SK-N-SH (cell line): ENCODE measurements around the gene GLYR1. TPM values are rescaled to one million over a fixed set of nuclear protein-coding genes. Genes with fewer than 3 reads are reported as not detected.

Experiments
- CTCF ChIA-PET: fragments of 300-600, 350-600 bp; formaldehyde crosslinking; extraction: SDS; loops from one replicate; lab custom pipeline; 2021; lab: Yijun Ruan, JAX
- POLR2A ChIA-PET: fragments of 350-600 bp; sonication (Branson Sonifier 250); formaldehyde crosslinking; extraction: SDS; loops from one replicate; lab custom pipeline; 2020; ENCODE audit warnings: antibody characterized with exemption, inconsistent platforms; lab: Yijun Ruan, JAX
- DNase-seq: peaks from one replicate; pipeline ENCODE4 v3.0.0; 2012
- H2AFZ ChIP-seq: fragments of 200-600 bp; sonication (generic); 2 replicates; pipeline ENCODE4 v1.8.1; 2016; ENCODE audit warnings: antibody characterized with exemption, mild to moderate bottlenecking, low read depth
- H3F3A ChIP-seq: fragments of 200-600 bp; sonication (generic); replicated peaks from 2 replicates; pipeline ENCODE3; 2016; ENCODE audit warnings: antibody characterized with exemption, mild to moderate bottlenecking; ENCODE audit not compliant: insufficient read depth
- H3K27ac ChIP-seq, 2 experiments: fragments of 200-500 bp in 1 of 2; fragments of 200-600 bp in 1 of 2; sonication (Bioruptor generic) in 1 of 2; sonication (generic), shearing (Covaris generic) in 1 of 2; 2 replicates each; pipeline versions ENCODE4 v1.5.1 to v1.6.1; 2014 to 2016; ENCODE audit warnings: low read depth in 2 of 2, inconsistent platforms in 1 of 2, low read length in 1 of 2, mild to moderate bottlenecking in 1 of 2, mixed read lengths in 1 of 2
- H3K27me3 ChIP-seq: fragments of 200-600 bp; sonication (generic), shearing (Covaris generic); 2 replicates; pipeline ENCODE4 v1.6.1; 2016; ENCODE audit warnings: mixed run types; ENCODE audit not compliant: insufficient read depth
- H3K36me3 ChIP-seq, 2 experiments: fragments of 200-500 bp in 1 of 2; fragments of 200-600 bp in 1 of 2; sonication (Bioruptor generic) in 1 of 2; sonication (generic) in 1 of 2; replicated peaks in 1 of 2; 2 replicates each; pipeline versions ENCODE3 to v1.5.1; 2014 to 2016; ENCODE audit warnings: low read length in 1 of 2, mild to moderate bottlenecking in 1 of 2; ENCODE audit not compliant: insufficient read depth in 2 of 2, control insufficient read depth in 1 of 2
- H3K4me1 ChIP-seq, 2 experiments: fragments of 200-500 bp in 1 of 2; fragments of 200-600 bp in 1 of 2; sonication (Bioruptor generic) in 1 of 2; sonication (generic), shearing (Covaris generic) in 1 of 2; 2 replicates each; pipeline versions ENCODE4 v1.5.1 to v1.6.1; 2014 to 2016; ENCODE audit warnings: low read depth in 1 of 2, low read length in 1 of 2, mixed run types in 1 of 2; ENCODE audit not compliant: insufficient read depth in 2 of 2, control insufficient read depth in 1 of 2
- H3K4me2 ChIP-seq: fragments of 200-600 bp; sonication (generic), shearing (Covaris generic); 2 replicates; pipeline ENCODE4 v1.6.1; 2017; ENCODE audit warnings: mixed run types
- H3K4me3 ChIP-seq, 2 experiments: fragments of 200-500 bp in 1 of 2; fragments of 200-600 bp in 1 of 2; sonication (Bioruptor generic) in 1 of 2; sonication (generic), shearing (Covaris generic) in 1 of 2; 2 replicates each; pipeline versions ENCODE4 v1.5.1 to v1.8.1; 2014 to 2016; ENCODE audit warnings: low read depth in 2 of 2, inconsistent platforms in 1 of 2, low read length in 1 of 2, mild to moderate bottlenecking in 1 of 2, mixed read lengths in 1 of 2, moderate library complexity in 1 of 2
- H3K79me2 ChIP-seq: fragments of 200-600 bp; sonication (generic); 2 replicates; pipeline ENCODE4 v1.8.1; 2017; ENCODE audit warnings: mild to moderate bottlenecking; ENCODE audit not compliant: insufficient read depth
- H3K9ac ChIP-seq: fragments of 200-600 bp; sonication (generic); 2 replicates; pipeline ENCODE4 v1.6.1; 2017; ENCODE audit warnings: mixed run types
- H3K9me2 ChIP-seq: fragments of 200-600 bp; sonication (generic); 2 replicates; pipeline ENCODE4 v1.6.1; 2017; ENCODE audit warnings: mixed run types
- H3K9me3 ChIP-seq: fragments of 200-600 bp; sonication (generic); 2 replicates; pipeline ENCODE4 v1.6.1; 2017; ENCODE audit warnings: mixed run types, mild to moderate bottlenecking, moderate library complexity
- H4K20me1 ChIP-seq: fragments of 200-600 bp; sonication (generic); 2 replicates; pipeline ENCODE4 v1.6.1; 2017; ENCODE audit warnings: mild to moderate bottlenecking, mixed run types; ENCODE audit not compliant: insufficient read depth
- EP300 ChIP-seq, 2 experiments: IDR thresholded peaks; 2 replicates each; pipeline versions ENCODE4 v1.4.0 to v1.6.1; 2012; ENCODE audit warnings: borderline replicate concordance in 1 of 2, low read depth in 1 of 2, low read length in 1 of 2
- EZH2phosphoT487 ChIP-seq: fragments of 200-600 bp; sonication (generic); IDR thresholded peaks from 2 replicates; pipeline ENCODE4 v1.6.1; 2017; ENCODE audit warnings: low read depth, mixed run types, mild to moderate bottlenecking, antibody characterized with exemption, moderate library complexity, borderline replicate concordance
- FOXJ3 ChIP-seq: sonication (generic); formaldehyde crosslinking; IDR thresholded peaks from 2 replicates; pipeline ENCODE4 v1.5.1; 2020; ENCODE audit warnings: mild to moderate bottlenecking, missing genetic modification reagents
- FOXM1 ChIP-seq: IDR thresholded peaks from 2 replicates; pipeline ENCODE4 v1.4.0; 2012; ENCODE audit warnings: low read depth, mild to moderate bottlenecking
- GABPA ChIP-seq: IDR thresholded peaks from 2 replicates; pipeline ENCODE4 v1.4.0; 2012; ENCODE audit warnings: low read depth, mild to moderate bottlenecking
- JUND ChIP-seq: IDR thresholded peaks from 2 replicates; pipeline ENCODE4 v1.4.0; 2012
- MEF2A ChIP-seq: IDR thresholded peaks from 2 replicates; pipeline ENCODE4 v1.4.0; 2012; ENCODE audit warnings: low read depth, borderline replicate concordance
- MXI1 ChIP-seq: IDR thresholded peaks from 2 replicates; pipeline ENCODE4 v1.6.1; 2012; ENCODE audit warnings: mild to moderate bottlenecking, low read depth, low read length, improper control_type of control experiment
- NRF1 ChIP-seq: IDR thresholded peaks from 2 replicates; pipeline ENCODE4 v1.6.1; 2012; ENCODE audit warnings: low read depth, mild to moderate bottlenecking, low read length
- POLR2AphosphoS5 ChIP-seq: IDR thresholded peaks from 2 replicates; pipeline ENCODE4 v1.6.1; 2012; ENCODE audit warnings: low read depth, low read length
- RFX5 ChIP-seq: IDR thresholded peaks from 2 replicates; pipeline ENCODE4 v1.6.1; 2012; ENCODE audit warnings: mild to moderate bottlenecking, improper control_type of control experiment, low read length
- SIN3A ChIP-seq: IDR thresholded peaks from 2 replicates; pipeline ENCODE4 v1.6.1; 2012; ENCODE audit warnings: low read depth, mild to moderate bottlenecking, low read length, moderate library complexity, borderline replicate concordance
- TAF1 ChIP-seq: IDR thresholded peaks from 2 replicates; pipeline ENCODE4 v1.6.1; 2012; ENCODE audit warnings: low read depth, mild to moderate bottlenecking, low read length, moderate library complexity, borderline replicate concordance
- TEAD4 ChIP-seq: IDR thresholded peaks from 2 replicates; pipeline ENCODE4 v1.4.0; 2012; ENCODE audit warnings: mild to moderate bottlenecking, borderline replicate concordance; ENCODE audit not compliant: insufficient read depth
- WGBS: methylation state at CpG from one replicate; pipeline ENCODE4 v1.1.6; 2017; ENCODE audit warnings: low lambda C conversion rate; 5-methylcytosine and 5-hydroxymethylcytosine counted together
- polyA plus RNA-seq, 3 experiments: library from polyadenylated mRNA; depleted of rRNA; stranded (reverse); fragments of >200 nt; gene quantifications; 2 replicates each; pipeline ENCODE4 v1.2.3, GENCODE V29; 2012
- TF ChIP-seq, protein P1 (sequence below): IDR thresholded peaks from 2 replicates; pipeline ENCODE4 v1.4.0; 2012; ENCODE audit warnings: low read depth, borderline replicate concordance
- TF ChIP-seq, protein P2 (sequence below): fragments of 150-350 bp; IDR thresholded peaks from 2 replicates; pipeline ENCODE4 v1.6.1; 2016; ENCODE audit warnings: mild to moderate bottlenecking, low read depth, low read length
- TF ChIP-seq, protein P3 (sequence below): IDR thresholded peaks from 2 replicates; pipeline ENCODE4 v1.4.0; 2012; ENCODE audit warnings: low read depth, borderline replicate concordance
- TF ChIP-seq, protein P4 (sequence below): IDR thresholded peaks from 2 replicates; pipeline ENCODE4 v1.6.1; 2012; ENCODE audit warnings: mild to moderate bottlenecking, low read depth, low read length, moderate library complexity

Gene GLYR1
- polyA plus RNA-seq, 1 of the 3 experiments (the other 2 are of a cell fraction), result 40.1 TPM

DNA sequence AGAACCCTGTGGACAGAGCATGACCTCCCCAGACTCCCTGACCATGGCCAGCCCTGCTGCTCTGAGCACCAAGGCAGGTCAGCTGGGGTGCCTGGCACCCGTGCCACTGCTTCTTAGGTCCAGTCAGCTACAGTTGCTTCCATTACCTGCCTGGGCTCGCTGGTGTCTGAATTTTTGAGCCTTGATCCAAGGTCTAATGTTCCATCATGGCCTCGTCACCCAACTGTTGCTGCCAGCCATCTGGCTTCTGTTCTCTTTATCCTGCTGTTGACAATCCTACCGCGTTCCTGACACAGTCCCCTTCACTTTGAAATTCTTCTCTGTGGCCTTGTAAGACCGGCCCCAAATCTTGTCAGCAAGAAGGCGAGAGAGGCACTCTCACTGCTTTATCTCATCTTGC is 16.7 kb downstream of the GLYR1 start:
- Histone ChIP-seq H3K4me2 (no peak overlapping the region), H3F3A (peaks cover 4% of the 10 kb centered on the region), H3K9ac (no peak overlapping the region), H3K4me1 (peaks cover 0 to 2% of the 10 kb centered on the region in 2 experiments; a peak in 1 of 4 replicates), H2AFZ (no peak overlapping the region), H3K9me2 (no peaks in the 10 kb centered on the region), H3K27ac (no peak overlapping the region), H3K36me3 (peaks cover 45 to 68% of the 10 kb centered on the region in 2 experiments), H3K9me3 (no peaks in the 10 kb centered on the region), H4K20me1 (0 out of 2 replicates have a peak, but pooled peaks cover 7% of the 10 kb centered on the region)
- no peak for DNase-seq
- WGBS, result 92% methylated on average over 6 of the region's 7 CpGs
- ChIA-PET POLR2A (interaction anchor here (0.7 kb wide), 1 partner anchor 151 kb away, joined by 3 read pairs; no protein-coding TSS in a partner anchor), CTCF (no interaction called here)
- TF ChIP-seq RFX5 (no peak), TEAD4 (no peak), FOXM1 (no peak), POLR2AphosphoS5 (no peak), FOXJ3 (CRISPR knock-in tag) (no peak), MXI1 (no peak), MEF2A (no peak), EP300 (IDR thresholded peaks at IDR 0.05; ENCODE audit: borderline replicate concordance in 1 of 2, low read depth in 1 of 2, low read length in 1 of 2) (no peak), NRF1 (no peak), JUND (no peak), SIN3A (no peak), GABPA (no peak), EZH2phosphoT487 (no peak), TAF1 (no peak)
- TF ChIP-seq, protein P1, sequence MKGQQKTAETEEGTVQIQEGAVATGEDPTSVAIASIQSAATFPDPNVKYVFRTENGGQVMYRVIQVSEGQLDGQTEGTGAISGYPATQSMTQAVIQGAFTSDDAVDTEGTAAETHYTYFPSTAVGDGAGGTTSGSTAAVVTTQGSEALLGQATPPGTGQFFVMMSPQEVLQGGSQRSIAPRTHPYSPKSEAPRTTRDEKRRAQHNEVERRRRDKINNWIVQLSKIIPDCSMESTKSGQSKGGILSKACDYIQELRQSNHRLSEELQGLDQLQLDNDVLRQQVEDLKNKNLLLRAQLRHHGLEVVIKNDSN, result no peak
- TF ChIP-seq, protein P2, sequence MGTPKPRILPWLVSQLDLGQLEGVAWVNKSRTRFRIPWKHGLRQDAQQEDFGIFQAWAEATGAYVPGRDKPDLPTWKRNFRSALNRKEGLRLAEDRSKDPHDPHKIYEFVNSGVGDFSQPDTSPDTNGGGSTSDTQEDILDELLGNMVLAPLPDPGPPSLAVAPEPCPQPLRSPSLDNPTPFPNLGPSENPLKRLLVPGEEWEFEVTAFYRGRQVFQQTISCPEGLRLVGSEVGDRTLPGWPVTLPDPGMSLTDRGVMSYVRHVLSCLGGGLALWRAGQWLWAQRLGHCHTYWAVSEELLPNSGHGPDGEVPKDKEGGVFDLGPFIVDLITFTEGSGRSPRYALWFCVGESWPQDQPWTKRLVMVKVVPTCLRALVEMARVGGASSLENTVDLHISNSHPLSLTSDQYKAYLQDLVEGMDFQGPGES, result no peak
- TF ChIP-seq, protein P3, sequence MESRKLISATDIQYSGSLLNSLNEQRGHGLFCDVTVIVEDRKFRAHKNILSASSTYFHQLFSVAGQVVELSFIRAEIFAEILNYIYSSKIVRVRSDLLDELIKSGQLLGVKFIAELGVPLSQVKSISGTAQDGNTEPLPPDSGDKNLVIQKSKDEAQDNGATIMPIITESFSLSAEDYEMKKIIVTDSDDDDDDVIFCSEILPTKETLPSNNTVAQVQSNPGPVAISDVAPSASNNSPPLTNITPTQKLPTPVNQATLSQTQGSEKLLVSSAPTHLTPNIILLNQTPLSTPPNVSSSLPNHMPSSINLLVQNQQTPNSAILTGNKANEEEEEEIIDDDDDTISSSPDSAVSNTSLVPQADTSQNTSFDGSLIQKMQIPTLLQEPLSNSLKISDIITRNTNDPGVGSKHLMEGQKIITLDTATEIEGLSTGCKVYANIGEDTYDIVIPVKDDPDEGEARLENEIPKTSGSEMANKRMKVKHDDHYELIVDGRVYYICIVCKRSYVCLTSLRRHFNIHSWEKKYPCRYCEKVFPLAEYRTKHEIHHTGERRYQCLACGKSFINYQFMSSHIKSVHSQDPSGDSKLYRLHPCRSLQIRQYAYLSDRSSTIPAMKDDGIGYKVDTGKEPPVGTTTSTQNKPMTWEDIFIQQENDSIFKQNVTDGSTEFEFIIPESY, result no peak
- TF ChIP-seq, protein P4, sequence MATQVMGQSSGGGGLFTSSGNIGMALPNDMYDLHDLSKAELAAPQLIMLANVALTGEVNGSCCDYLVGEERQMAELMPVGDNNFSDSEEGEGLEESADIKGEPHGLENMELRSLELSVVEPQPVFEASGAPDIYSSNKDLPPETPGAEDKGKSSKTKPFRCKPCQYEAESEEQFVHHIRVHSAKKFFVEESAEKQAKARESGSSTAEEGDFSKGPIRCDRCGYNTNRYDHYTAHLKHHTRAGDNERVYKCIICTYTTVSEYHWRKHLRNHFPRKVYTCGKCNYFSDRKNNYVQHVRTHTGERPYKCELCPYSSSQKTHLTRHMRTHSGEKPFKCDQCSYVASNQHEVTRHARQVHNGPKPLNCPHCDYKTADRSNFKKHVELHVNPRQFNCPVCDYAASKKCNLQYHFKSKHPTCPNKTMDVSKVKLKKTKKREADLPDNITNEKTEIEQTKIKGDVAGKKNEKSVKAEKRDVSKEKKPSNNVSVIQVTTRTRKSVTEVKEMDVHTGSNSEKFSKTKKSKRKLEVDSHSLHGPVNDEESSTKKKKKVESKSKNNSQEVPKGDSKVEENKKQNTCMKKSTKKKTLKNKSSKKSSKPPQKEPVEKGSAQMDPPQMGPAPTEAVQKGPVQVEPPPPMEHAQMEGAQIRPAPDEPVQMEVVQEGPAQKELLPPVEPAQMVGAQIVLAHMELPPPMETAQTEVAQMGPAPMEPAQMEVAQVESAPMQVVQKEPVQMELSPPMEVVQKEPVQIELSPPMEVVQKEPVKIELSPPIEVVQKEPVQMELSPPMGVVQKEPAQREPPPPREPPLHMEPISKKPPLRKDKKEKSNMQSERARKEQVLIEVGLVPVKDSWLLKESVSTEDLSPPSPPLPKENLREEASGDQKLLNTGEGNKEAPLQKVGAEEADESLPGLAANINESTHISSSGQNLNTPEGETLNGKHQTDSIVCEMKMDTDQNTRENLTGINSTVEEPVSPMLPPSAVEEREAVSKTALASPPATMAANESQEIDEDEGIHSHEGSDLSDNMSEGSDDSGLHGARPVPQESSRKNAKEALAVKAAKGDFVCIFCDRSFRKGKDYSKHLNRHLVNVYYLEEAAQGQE, result no peak
- TF ChIP-seq, all 33 proteins: peak for 0
- Histone ChIP-seq H3K27me3 (no peaks in the 10 kb centered on the region), H3K79me2 (peaks cover 16% of the 10 kb centered on the region), H3K4me3 (no peak overlapping the region)
